Type B pancreatic cell (in vitro differentiated cells): Measurements from ENCODE around the gene GPRC5A. TPM values are rescaled to one million over a fixed set of nuclear protein-coding genes. Genes with fewer than 3 reads are reported as not detected.
A peak's percentile ranks its signal among the peaks of the same experiment; 100 is the strongest.

ENCODE experiments used
- DNase-seq: peaks from one replicate; pipeline ENCODE4 v3.0.0; 2021; ENCODE audit warnings: mixed read lengths; ENCODE audit not compliant: unreplicated experiment; ENCODE audit errors: extremely low spot score
- H3K27ac Mint-ChIP-seq: 2 replicates; pipeline ENCODE4 v1.8.0; 2021; ENCODE audit warnings: mild to moderate bottlenecking, mixed read lengths
- H3K27me3 Mint-ChIP-seq: 2 replicates; pipeline ENCODE4 v1.8.0; 2021; ENCODE audit warnings: mixed read lengths
- H3K36me3 Mint-ChIP-seq: 2 replicates; pipeline ENCODE4 v1.8.0; 2021; ENCODE audit warnings: mixed read lengths
- H3K4me1 Mint-ChIP-seq: one replicate; pipeline ENCODE4 v1.8.0; 2021; ENCODE audit warnings: mixed read lengths; ENCODE audit not compliant: unreplicated experiment
- H3K4me3 Mint-ChIP-seq: 2 replicates; pipeline ENCODE4 v1.8.0; 2021; ENCODE audit warnings: mild to moderate bottlenecking, mixed read lengths
- H3K9me3 Mint-ChIP-seq: 2 replicates; pipeline ENCODE4 v1.8.0; 2021; ENCODE audit warnings: mixed read lengths
- CTCF ChIP-seq: fragments of 200-600 bp; sonication (generic); conservative IDR thresholded peaks from 2 replicates; pipeline ENCODE4 v1.5.0; 2021; ENCODE audit warnings: antibody characterized with exemption, mild to moderate bottlenecking
- total RNA-seq: library from RNA; stranded (reverse); gene quantifications from 2 replicates; pipeline ENCODE4 v1.2.1, GENCODE V29; 2021; ENCODE audit warnings: low replicate concordance

GPRC5A gene
- total RNA-seq, 1 donor from 2014 or later = 152 TPM

DNA sequence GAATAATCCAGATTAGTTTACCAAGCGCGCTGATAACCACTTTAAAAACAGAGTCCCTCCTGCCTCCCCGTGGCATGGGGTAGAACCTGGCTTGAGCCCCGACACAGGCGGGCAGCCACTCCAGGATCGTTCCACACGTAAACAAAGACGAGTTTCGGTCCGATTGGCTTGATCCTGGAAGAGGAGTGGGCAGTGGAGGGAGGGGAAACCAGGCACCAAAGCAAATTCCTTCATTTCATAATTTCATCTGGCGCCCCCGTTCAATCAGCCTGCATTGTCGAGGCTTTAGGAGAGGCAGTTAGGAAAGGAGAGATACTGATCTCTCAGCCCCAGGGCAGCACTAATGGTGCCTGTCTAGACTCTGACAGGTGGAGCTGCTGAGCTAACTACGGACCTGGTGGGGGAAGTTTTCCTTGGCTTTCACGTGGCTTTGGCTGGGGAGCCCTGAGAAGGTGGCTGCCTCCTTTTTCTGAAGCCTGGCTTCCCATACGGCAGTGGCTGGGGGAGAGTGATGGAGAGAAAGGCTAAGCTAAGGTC, 751 bp upstream of the GPRC5A start:
- peaks cover 22% of the 10 kb centered on the region for H3K36me3 Mint-ChIP-seq
- peaks cover 19% of the 10 kb centered on the region for H3K4me1 Mint-ChIP-seq
- no peak for DNase-seq
- no peaks in the 10 kb centered on the region for H3K9me3 Mint-ChIP-seq
- no peak for TF ChIP-seq CTCF
- peaks cover 42% of the 10 kb centered on the region for H3K27me3 Mint-ChIP-seq
- H3K4me3 Mint-ChIP-seq = peak overlapping the region; percentile 94
- peak overlapping the region; percentile 98 for H3K27ac Mint-ChIP-seq

- H3K36me3 Mint-ChIP-seq = peaks cover 30% of the 10 kb centered on the region
- TF ChIP-seq CTCF = no peak
- H3K27me3 Mint-ChIP-seq = peaks cover 41% of the 10 kb centered on the region
- DNase-seq = no peak
- H3K4me3 Mint-ChIP-seq = peak overlapping the region; percentile 94
- peak overlapping the region; percentile 98 for H3K27ac Mint-ChIP-seq
- H3K9me3 Mint-ChIP-seq = no peaks in the 10 kb centered on the region
- H3K4me1 Mint-ChIP-seq = peaks cover 19% of the 10 kb centered on the region
Measured at GRCh38 chr12:12891881-12892355, 556 bp downstream of the GPRC5A start.

DNA sequence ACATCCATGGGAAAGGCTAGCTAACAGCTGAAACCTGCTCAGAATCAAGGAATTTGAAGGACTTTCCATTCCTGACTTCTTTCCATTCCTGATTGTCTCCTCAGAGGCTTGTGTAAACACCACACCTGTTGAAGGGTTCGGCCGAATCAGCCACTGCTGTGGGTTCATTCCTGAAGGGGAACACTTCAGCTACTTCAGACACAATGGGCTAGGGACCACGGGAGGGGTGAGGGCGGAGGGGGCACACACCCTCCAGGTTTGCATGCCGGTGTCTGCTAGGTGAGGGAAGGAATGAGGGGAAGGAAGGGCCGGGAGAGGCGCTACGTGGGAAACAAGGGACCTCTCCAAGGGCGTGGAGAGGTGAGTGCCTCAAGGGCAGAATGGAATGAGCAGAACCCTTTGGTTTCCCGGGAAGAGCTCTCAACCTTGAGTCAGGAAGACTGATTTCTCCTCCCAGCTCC, 1.3 kb downstream of the GPRC5A start:
- peaks cover 34% of the 10 kb centered on the region for H3K36me3 Mint-ChIP-seq
- peak overlapping the region; percentile 94 for H3K4me3 Mint-ChIP-seq
- DNase-seq = no peak
- H3K9me3 Mint-ChIP-seq = no peaks in the 10 kb centered on the region
- peaks cover 19% of the 10 kb centered on the region for H3K4me1 Mint-ChIP-seq
- H3K27ac Mint-ChIP-seq = peak overlapping the region; percentile 98
- H3K27me3 Mint-ChIP-seq = peaks cover 37% of the 10 kb centered on the region
- TF ChIP-seq CTCF = no peak

DNA sequence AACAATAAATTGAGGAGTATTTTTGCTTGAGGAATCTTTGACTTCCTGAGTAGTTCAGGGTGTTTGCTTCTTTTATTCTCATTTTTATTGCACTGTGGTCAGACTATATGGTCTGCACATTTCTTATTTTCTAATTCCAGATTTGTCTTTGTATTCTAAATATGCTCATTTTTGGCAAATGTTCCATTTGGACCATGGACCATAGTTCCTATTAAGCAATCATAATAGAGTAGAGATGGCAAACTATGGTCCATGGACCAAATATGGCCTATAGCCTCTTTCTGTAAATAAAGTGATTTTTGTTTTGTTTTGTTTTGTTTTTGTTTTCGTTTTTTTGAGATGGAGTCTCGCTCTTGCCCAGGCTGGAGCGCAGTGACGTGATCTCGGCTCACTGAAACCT, 2.1 kb downstream of the GPRC5A start:
- no peak for TF ChIP-seq CTCF
- peaks cover 37% of the 10 kb centered on the region for H3K36me3 Mint-ChIP-seq
- peak overlapping the region; percentile 94 for H3K4me3 Mint-ChIP-seq
- peaks cover 19% of the 10 kb centered on the region for H3K4me1 Mint-ChIP-seq
- no peak for DNase-seq
- no peaks in the 10 kb centered on the region for H3K9me3 Mint-ChIP-seq
- peaks cover 32% of the 10 kb centered on the region for H3K27me3 Mint-ChIP-seq
- H3K27ac Mint-ChIP-seq = peak overlapping the region; percentile 98

DNA sequence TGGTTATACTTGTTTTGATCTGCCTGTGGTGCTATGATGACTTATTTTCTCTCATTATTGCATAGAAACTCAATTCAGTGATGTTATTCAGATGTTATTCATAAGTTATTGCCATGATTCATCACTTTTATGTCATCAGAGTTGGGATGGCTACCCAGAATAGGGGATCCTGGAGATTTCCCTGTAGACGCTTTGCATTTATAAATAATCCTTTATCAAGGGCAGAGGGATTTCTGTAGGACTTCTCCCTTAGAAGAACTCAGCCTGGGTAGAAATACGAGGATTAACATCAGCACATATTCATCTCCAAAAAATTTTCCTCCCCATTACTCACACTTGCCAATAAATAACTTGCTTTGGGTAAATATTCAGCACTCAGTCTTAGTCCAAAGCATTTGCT, 4.9 kb downstream of the GPRC5A start:
- no peaks in the 10 kb centered on the region for H3K9me3 Mint-ChIP-seq
- DNase-seq = no peak
- peaks cover 7% of the 10 kb centered on the region for H3K4me1 Mint-ChIP-seq
- TF ChIP-seq CTCF = no peak
- peaks cover 45% of the 10 kb centered on the region for H3K36me3 Mint-ChIP-seq
- peaks cover 26% of the 10 kb centered on the region for H3K27me3 Mint-ChIP-seq
- peak overlapping the region; percentile 69 for H3K4me3 Mint-ChIP-seq
- H3K27ac Mint-ChIP-seq = no peak overlapping the region
